Chondrocyte (in vitro differentiated cells): Measurements from ENCODE around the gene ATAD2B. TPM values are rescaled to one million over a fixed set of nuclear protein-coding genes. Genes with fewer than 3 reads are reported as not detected.
A peak's percentile ranks its signal among the peaks of the same experiment; 100 is the strongest.

Experiments
- DNase-seq: peaks from one replicate; pipeline ENCODE4 v3.0.0; 2021; ENCODE audit warnings: mixed read lengths, low spot score
- H3K27ac Mint-ChIP-seq: one replicate; pipeline ENCODE4 v1.8.0; 2021; ENCODE audit warnings: mild to moderate bottlenecking, moderate library complexity, mixed read lengths; ENCODE audit not compliant: unreplicated experiment
- H3K27me3 Mint-ChIP-seq: 2 replicates; pipeline ENCODE4 v1.8.0; 2021; ENCODE audit warnings: low read depth, mixed read lengths
- H3K36me3 Mint-ChIP-seq: 2 replicates; pipeline ENCODE4 v1.8.0; 2021; ENCODE audit warnings: low read depth, mixed read lengths
- H3K4me1 Mint-ChIP-seq: 2 replicates; pipeline ENCODE4 v1.8.0; 2021; ENCODE audit warnings: low read depth, mild to moderate bottlenecking, mixed read lengths
- H3K4me3 Mint-ChIP-seq: one replicate; pipeline ENCODE4 v1.8.0; 2021; ENCODE audit warnings: mild to moderate bottlenecking, moderate library complexity, mixed read lengths; ENCODE audit not compliant: unreplicated experiment
- H3K9me3 Mint-ChIP-seq: 2 replicates; pipeline ENCODE4 v1.8.0; 2021; ENCODE audit warnings: low read depth, mixed read lengths
- total RNA-seq: library from RNA; stranded (reverse); gene quantifications from 3 replicates; pipeline ENCODE4 v1.2.1, GENCODE V29; 2021
- TF ChIP-seq, protein P1 (sequence below): fragments of 200-600 bp; sonication (generic); IDR thresholded peaks from 2 replicates; pipeline ENCODE4 v1.5.0; 2021; ENCODE audit warnings: antibody characterized with exemption, mild to moderate bottlenecking, moderate library complexity

The ATAD2B gene
- total RNA-seq, 1 donor from 2014 or later, result 15.9 TPM

DNA sequence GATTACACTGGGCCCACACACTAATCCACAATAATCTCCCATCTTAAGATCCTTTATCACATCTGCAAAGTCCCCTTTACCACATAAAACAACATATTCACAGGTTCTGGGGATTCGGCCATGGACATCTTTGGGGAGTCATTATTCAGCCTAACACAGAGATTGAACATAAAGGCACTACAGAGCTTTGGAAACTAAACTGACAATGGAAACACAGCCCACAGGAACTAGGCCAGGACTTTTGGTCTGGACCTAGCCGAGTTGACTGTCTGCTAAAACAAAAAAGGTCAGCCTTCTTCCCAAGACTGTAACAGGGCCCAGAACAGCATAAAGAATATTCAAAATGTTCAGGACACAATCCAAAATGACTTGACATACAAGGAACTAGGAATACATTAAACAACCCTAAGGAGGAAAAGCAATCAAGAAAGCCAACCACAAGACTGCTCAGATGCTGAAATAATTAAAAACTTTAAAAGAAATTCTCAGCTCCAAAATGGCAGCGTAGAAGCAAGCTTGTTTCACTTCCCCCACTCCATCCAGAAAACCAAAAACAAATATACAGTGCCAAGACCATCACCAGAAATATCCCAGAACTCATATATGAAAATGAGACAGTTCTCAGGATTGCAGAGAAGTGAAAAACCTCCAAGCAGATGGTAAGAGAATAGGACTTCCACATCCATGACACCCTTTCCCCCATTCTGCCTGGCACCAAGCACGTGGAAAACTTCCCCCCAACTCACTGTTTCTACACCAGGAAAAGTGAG is 207.8 kb downstream of the ATAD2B start:
- no peak overlapping the region for H3K4me3 Mint-ChIP-seq
- TF ChIP-seq, protein P1, sequence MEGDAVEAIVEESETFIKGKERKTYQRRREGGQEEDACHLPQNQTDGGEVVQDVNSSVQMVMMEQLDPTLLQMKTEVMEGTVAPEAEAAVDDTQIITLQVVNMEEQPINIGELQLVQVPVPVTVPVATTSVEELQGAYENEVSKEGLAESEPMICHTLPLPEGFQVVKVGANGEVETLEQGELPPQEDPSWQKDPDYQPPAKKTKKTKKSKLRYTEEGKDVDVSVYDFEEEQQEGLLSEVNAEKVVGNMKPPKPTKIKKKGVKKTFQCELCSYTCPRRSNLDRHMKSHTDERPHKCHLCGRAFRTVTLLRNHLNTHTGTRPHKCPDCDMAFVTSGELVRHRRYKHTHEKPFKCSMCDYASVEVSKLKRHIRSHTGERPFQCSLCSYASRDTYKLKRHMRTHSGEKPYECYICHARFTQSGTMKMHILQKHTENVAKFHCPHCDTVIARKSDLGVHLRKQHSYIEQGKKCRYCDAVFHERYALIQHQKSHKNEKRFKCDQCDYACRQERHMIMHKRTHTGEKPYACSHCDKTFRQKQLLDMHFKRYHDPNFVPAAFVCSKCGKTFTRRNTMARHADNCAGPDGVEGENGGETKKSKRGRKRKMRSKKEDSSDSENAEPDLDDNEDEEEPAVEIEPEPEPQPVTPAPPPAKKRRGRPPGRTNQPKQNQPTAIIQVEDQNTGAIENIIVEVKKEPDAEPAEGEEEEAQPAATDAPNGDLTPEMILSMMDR, result no peak
- peaks cover 10% of the 10 kb centered on the region for H3K4me1 Mint-ChIP-seq
- no peaks in the 10 kb centered on the region for H3K27me3 Mint-ChIP-seq
- no peak for DNase-seq
- peaks cover 20% of the 10 kb centered on the region for H3K36me3 Mint-ChIP-seq
- peaks cover 17% of the 10 kb centered on the region for H3K9me3 Mint-ChIP-seq
- H3K27ac Mint-ChIP-seq, result no peak overlapping the region

DNA sequence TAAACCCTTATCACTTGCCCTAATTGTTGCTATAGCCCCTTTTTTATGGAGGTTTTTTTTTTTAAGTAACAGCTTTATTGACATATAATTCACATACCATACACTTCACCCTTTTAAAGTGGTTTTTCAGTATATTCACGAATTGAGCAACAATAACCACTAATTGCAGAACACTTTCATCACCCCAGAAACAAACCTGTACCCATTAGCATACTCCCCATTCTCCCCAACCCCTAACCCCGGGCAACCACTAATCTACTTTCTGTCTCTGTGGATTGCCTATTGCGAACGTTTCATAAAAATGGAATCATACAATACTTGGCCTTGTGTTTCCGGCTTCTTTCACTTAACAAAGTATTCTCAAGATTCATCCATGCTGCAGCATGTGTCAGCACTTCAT is 213.6 kb downstream of the ATAD2B start:
- TF ChIP-seq, protein P1, result no peak
- DNase-seq, result no peak
- H3K4me3 Mint-ChIP-seq, result no peak overlapping the region
- no peaks in the 10 kb centered on the region for H3K27me3 Mint-ChIP-seq
- peaks cover 3% of the 10 kb centered on the region for H3K36me3 Mint-ChIP-seq
- peaks cover 17% of the 10 kb centered on the region for H3K4me1 Mint-ChIP-seq
- peak overlapping the region; percentile 25 for H3K27ac Mint-ChIP-seq
- H3K9me3 Mint-ChIP-seq, result no peaks in the 10 kb centered on the region

DNA sequence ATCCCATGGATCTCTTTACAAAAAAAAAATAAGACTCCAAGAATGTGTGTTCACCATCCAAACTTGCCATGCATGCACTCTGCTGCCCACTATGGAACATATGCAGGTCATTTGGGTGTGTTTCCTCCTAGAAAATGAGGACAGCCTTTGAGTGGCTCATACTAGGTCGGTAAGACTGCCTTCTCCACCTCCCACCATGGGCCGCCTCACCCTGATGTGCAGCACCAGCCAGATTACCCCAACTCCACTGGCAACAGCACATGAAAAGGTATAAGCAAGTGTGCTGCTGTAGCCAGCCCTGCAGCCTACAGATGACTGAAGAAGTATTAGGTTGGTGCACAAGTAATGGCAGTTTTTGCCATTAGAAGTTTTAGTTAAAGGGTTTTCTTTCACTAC is 214.2 kb downstream of the ATAD2B start:
- Mint-ChIP-seq H3K9me3 (no peaks in the 10 kb centered on the region), H3K36me3 (peaks cover 5% of the 10 kb centered on the region), H3K4me3 (no peak overlapping the region), H3K27ac (peak overlapping the region; percentile 81), H3K27me3 (no peaks in the 10 kb centered on the region), H3K4me1 (peaks cover 17% of the 10 kb centered on the region)
- TF ChIP-seq, protein P1, result peak; percentile 50
- no peak for DNase-seq

DNA sequence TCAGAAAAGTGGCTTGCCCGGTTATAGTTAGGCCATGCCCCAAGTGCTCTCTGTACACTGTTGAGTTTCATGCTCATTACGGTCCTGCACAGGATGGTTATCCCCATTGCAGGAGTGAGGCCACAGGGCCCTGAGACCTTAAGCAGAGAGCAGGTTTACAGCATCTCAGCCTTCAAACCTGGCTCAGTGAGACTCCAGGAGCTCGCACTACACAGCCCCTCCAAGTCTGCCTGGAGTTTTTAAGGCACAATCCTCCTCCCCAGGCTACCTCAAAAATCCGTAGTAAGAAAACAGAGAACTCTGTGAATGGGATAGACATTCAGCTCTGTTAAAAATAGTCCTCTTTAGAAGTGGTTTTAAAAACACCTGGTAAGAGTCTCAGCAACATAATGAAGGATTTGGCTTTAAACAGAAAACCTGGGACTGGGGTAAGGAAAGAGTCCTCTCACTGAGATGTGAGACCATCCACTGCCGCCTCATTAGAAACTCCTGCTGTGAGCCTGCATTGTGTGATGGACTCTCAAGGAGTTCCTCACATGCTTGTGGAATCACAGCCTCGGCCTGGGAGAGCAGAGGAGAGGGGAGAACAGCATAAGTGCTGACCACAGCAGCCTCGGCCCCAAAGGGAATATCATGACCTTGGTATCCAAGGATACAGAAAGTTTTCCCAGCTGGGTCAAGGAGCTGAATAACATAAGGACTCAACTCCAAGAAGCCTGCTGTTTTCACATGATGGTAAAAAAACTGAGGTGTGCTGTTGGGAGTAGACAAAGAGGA is 214.8 kb downstream of the ATAD2B start:
- Mint-ChIP-seq H3K9me3 (no peaks in the 10 kb centered on the region), H3K36me3 (peaks cover 9% of the 10 kb centered on the region), H3K27ac (peak overlapping the region; percentile 81)

DNA sequence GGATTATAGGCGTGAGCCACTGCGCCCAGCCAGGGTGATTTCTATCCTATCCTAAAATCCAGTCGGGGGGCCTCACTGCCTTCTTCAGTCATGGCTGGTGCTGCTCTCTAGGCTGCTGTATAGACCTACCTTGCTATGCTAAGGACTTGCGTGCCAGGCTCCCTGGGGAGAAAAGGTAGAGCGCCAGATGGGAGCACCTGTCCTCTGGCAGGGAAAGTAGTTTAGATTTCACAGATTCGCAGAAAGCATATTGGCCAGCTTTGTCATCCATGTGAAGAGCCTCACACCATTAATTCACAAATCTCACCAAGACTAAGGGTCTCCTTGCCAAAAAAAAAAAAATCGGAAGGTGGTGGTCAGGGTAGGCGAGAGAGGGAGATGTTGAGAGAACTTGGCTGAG is 217.6 kb downstream of the ATAD2B start:
- no peaks in the 10 kb centered on the region for H3K9me3 Mint-ChIP-seq
- H3K27me3 Mint-ChIP-seq, result no peaks in the 10 kb centered on the region
- H3K36me3 Mint-ChIP-seq, result peaks cover 21% of the 10 kb centered on the region
- no peak overlapping the region for H3K4me3 Mint-ChIP-seq
- no peak overlapping the region for H3K27ac Mint-ChIP-seq
- peaks cover 25% of the 10 kb centered on the region for H3K4me1 Mint-ChIP-seq
- peak; percentile 51 for DNase-seq
- TF ChIP-seq, protein P1, result no peak

More for the DNA sequence above, 214.8 kb downstream of the ATAD2B start:
- Mint-ChIP-seq H3K27me3 (no peaks in the 10 kb centered on the region), H3K4me3 (no peak overlapping the region), H3K4me1 (peaks cover 21% of the 10 kb centered on the region)
- TF ChIP-seq, protein P1, result no peak
- DNase-seq, result no peak
